NCI-H510A treated with DMSO at 0.1 percent for 48 hours (cell line): Measurements from ENCODE around the gene TPM1.
A peak's percentile ranks its signal among the peaks of the same experiment; 100 is the strongest.

Experiments
- DNase-seq: peaks from one replicate; lab custom pipeline; 2025; lab: John Stamatoyannopoulos, UW

Gene TPM1

DNA sequence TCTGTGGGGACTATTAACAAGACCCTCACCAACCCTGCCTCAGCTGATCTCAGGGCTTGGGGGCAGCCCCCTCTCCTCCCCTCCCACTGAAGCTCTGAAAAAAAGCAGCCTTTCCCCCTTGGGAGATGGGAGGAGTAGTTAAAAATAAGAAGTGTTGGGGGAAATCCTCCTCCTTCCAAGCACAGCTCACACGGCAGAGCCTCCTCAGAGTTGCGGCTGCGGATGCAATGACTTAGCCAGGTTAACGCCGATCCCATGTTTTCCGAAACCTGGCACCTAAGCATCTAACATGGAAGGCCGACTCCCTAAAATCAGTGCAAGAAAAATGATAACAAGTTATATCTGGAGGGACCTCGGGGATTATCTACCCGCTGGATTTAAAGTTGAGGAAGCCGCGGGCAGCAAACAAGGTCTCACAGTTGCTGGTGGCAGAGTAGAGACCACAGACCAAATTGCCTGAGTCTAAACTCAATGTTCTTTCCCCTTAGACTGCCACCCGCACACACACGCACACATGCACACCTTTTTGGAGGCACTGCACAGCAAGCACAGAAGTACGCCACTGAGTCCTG, 1.1 kb upstream of the TPM1 start:
- DNase-seq, result no peak

DNA sequence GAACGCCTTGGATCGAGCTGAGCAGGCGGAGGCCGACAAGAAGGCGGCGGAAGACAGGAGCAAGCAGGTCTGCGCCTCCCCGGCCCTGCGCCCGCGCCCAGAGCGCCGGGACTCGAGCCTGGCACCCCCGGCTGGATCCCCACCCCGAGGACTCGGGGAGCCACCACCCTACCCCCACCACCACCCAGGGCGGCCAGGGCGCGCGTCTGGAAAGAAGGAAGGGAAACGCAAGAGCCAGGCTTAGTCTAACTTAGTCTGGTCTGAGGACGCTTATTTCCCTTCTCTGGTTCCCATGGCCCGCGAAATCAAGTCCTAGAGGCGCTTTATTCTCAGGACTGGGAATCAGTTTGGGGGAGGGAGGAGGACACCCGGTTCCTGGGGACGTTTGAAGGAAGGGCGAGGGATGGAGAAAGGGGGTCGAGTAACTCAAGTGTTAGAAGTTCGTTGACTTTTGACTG, 359 bp downstream of the TPM1 start:
- peak; percentile 25 for DNase-seq

DNA sequence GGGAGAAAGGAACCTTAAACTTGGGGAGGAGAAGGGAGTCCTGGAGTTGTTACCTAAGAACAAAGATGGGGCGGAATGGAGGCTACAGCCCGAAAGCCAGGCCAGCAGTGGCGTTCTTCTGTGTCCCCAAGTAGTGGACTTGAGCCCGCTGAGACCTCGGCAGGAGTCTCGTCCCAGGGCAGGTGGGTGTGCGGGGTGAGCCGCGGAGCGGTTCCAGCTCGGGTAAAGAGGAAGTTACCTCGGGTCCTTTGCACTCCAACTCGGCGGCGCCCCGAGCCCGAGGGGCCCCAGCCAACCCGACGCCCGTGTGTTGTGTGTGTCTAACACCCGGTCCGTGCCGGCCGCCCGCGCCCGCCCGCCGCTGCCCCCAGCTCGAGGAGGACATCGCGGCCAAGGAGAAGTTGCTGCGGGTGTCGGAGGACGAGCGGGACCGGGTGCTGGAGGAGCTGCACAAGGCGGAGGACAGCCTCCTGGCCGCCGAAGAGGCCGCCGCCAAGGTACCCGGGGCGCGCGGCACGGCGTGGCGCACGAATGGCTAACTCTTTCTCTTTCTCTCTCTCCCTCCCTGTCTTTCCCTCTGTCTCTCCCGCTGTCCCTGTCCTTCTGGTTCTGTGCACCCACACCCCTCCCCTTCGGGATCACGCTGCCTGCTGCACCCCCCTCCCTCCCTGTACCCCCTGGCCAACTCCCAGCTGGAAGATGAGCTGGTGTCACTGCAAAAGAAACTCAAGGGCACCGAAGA, 959 bp downstream of the TPM1 start:
- peak; percentile 25 for DNase-seq

DNA sequence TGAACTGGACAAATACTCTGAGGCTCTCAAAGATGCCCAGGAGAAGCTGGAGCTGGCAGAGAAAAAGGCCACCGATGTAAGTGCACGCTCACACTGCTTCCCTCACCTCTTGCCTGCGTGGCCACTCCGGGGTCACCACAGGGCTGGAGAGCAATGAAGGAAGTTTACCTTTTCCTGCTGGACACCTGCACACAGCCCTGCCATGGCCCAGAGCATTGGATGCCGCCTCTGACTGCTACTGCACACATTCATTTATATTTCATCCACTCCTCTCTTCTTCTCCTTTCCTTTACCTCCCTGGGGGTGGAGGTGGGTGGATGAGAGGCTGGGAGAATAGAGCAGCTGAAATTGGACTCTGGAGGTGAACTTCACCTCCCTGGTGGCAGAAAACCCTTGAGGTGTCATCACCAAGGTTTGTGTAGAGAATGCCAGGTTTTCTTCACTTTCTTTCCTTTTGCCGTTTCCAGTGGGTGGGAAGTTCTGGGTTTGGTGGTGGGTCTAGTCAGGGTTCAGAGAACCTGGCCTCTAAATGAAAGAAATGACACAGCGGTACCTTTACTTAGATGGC, 1.6 kb downstream of the TPM1 start:
- no peak for DNase-seq

DNA sequence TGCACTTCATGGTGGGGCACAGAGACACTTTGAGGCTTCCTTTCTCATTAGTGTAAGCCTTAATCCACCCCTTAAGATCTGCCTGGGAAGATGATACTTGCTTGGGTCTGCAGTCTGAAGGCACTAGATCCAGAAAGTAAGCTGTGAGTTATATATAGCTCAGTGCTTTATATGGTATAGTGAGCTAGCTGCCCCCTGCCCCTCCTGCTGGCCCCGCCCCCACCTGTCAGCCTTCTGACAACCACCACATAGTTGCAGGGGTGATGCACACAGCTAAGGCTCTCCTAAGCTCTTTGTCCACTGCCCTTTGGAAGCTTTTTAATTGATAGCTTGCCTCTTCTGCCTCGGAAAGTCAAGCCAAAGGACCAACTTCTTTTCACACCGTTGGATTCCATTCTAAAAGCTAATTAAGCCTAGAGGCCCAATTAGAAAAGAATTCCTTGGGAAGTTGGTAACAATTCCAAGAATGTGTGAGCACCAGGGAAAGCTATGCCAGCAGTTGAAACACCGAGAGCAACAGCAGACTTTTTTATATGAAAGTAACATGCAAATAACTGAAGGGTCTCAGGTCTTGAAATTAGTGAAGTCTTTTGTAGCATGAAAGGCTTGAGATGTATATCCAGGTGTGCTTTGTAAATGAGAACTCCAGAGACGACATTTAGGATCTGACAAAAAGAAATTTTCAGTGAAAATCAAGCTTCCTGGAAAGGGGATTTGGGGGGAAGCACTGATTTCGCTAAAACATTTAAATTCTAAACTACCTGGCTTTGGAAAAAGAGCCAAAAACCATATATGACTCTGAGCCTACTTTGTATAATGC, 2.3 kb downstream of the TPM1 start:
- no peak for DNase-seq

DNA sequence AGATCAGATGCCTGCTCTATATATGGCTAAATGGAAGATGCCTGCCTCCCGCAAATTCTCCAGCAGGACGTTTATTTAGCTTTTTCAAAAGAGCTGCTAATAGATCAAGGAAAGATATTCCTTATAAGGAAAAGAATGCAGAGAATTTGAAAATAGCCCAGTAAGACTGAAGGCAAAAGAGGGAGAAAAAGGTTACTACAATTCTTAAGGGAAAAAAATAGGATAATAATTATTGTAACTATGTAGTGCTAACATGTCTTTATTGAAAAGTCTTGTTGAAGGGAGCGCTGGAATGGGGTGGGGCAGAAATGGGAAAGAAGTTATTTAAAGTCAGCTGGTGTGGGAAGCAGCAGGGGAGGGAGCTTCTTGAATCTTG, 2.9 kb downstream of the TPM1 start:
- DNase-seq, result no peak

DNA sequence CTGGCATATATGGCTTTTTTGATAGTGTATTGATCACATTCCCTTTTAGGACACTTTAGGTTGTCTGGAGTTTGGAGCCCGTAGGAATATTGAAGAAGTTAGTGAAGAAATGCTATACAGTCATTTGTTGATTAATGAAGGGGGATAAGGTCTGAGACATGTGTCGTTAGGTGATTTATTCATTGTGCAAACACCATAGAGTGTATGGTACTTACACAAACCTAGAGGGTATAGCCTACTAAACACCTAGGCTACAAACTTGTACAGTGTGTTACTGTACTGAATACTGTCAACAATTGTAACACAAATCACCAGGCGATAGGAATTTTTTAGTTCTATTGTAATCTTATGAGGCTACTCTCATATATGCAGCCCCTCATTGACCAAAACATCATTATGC, 3.3 kb downstream of the TPM1 start:
- DNase-seq, result no peak

DNA sequence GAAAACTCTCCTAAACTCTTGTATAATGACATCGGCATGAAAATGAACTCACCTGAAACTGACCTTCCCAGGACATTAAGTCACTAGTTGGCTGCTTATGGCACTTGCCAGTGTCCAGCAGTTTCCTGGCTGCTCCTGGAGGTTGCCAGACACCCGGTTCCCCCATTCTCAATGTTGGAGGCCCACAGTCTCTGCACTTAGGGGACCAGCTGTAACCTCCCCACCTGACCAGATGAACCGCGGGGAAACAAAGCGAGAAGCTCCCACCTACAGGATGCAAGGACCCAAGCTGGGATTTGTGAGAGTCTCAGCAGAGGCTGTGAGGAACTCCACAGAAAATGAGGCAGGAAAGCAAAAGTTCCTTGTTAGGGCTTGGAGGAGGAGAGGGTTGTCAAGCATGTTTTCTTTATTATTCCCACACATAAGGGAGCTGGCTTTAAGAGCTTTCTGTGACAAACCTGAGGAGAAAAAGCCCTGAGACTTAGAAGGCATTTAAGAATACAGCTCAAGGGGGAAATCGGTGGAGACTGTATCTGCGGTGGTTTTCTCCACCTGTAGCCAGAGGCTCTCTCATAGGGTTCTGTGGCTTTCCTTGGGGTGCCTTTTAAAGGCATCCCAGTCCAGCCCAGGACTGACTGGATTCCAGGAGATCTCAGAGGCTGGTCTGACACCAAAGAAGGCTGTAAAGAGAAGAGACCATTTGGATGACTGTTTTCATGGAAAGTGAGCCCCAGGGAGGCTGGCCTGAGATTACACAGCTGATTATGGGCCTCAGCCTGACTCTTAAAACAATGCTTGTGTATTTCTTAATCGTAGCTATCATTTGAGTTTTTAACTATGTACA, 4.6 kb downstream of the TPM1 start:
- DNase-seq, result no peak

DNA sequence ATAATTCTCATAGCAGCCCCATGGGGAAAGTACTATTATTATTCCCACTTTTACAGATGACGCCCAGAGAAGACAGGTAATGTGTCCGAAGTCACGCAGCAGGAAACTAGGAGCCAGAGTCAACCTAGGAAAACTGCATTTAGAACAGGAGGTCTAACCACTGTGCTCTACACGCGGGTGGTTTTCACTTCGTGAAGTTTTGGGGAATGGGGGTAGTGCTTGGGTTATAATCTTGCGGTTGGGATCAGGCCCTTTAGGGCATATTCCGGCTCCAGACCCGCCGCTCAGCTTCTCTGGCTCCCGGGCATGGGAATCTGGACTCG, 5.2 kb downstream of the TPM1 start:
- DNase-seq, result no peak

DNA sequence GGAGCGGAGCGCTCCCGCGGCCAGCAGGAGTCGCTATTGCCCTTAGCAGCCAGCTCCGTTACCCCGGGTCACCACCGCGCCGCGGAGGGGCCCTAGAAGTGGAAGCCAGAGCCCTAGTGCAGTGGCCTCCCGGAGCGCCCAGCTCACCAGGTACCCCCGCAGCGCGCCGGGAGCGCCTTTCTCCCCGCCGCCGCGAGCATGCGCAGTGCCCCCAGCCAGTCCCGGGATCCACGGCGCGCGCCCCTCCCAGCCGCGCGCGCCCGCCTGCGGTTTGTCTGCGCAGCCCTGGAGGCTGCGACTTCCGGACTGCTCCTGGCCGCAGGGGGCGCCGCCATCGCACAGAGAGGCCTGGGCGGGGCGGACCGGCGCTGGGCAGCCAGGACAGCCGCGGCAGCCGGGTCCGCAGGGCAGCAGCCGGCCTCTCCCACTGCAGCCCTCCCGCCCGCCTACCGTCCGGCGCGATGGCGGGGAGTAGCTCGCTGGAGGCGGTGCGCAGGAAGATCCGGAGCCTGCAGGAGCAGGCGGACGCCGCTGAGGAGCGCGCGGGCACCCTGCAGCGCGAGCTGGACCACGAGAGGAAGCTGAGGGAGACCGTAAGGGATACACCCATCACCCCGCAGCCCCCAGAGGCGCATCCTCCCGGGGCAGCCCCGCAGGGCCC, 5.7 kb downstream of the TPM1 start:
- peak; percentile 81 for DNase-seq

DNA sequence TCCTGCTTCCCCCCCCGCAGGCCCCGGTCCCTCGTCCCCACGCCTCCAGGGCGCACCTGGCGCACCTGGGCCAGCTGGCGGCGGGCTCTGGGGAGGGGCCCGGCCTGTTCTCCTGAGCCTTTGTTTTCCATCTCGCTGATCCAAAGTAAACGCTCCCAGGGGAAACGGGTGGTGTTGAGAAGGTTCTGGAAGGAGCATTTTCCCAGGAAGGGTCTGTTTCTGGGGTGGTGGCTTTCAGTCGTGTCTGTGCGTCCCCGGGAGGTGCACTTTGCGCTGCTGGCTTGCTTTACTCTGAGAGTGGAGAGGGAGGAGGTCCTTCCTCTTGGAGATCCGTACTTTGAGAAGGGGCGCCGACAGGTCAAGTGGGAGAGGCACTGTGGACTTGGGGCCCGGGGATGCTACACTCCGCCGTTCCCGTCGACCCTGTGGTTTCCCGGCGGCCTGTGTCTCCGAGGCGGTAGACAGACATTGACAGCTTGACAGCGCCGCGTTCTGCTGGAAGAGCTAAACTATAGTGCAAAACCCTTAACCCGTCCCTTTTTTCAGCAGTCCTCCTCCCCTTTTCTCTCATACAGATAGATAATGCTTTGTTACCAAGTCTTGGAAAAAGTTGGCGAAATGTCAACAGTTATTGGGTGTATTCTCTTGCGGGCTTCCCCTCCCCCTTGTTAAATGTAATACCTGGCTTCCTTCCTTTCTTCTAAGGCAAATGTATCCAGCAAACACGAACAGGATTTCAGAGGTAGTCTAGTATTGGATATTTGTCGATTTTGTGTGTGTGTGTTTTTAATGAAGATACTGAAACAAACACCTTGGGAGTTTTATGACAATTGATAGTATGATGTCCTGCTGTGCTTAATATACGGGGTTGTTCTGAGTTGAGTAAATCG, 6.5 kb downstream of the TPM1 start:
- peak; percentile 23 for DNase-seq

DNA sequence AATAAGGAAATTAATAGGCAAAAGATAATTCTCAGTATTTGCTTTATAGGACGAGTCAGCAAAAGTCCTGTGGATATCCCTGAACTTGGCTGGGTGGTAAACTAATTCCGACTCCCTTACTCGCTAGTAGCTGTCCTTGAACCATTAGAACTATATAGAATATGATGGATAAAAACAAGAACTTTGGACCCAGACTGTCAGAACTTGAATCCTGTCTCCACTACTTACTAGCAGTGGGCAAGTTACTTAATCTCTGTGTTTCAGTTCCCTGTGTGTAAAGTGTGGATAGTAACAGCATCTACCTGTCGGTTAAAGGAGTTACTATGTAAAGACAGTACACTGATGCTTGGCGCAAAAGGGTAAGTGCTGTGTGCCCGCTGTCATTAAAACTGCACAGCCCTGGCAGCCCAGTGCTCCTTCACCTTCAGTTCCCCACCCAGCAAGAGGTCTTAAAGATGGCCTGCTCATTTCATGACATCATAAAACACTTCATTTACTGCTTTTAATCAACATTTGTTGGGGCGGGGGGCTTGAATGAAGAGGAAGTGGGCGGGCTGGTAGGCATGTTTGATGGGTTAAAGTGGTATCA, 7.3 kb downstream of the TPM1 start:
- DNase-seq, result no peak

DNA sequence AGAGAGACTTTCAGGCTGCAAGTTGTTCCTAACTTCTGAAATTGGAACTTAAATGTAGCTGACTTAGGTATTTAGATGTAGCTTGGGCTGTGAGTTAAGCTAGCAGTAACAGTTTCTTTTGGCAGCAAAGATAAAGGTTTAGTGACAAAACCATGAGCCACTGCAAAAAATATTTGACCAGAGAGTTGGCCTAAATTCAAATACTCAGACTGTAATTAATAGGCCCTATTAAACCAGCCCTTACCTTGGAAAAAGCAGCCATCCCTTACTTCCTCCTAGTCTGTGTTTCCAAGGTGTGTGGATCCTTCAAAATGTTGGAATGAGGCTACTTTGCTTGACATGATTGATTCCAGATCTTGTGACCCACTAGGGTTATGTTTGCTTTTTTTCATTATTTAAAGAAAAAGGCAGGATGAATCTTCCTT, 8.2 kb downstream of the TPM1 start:
- DNase-seq, result no peak

DNA sequence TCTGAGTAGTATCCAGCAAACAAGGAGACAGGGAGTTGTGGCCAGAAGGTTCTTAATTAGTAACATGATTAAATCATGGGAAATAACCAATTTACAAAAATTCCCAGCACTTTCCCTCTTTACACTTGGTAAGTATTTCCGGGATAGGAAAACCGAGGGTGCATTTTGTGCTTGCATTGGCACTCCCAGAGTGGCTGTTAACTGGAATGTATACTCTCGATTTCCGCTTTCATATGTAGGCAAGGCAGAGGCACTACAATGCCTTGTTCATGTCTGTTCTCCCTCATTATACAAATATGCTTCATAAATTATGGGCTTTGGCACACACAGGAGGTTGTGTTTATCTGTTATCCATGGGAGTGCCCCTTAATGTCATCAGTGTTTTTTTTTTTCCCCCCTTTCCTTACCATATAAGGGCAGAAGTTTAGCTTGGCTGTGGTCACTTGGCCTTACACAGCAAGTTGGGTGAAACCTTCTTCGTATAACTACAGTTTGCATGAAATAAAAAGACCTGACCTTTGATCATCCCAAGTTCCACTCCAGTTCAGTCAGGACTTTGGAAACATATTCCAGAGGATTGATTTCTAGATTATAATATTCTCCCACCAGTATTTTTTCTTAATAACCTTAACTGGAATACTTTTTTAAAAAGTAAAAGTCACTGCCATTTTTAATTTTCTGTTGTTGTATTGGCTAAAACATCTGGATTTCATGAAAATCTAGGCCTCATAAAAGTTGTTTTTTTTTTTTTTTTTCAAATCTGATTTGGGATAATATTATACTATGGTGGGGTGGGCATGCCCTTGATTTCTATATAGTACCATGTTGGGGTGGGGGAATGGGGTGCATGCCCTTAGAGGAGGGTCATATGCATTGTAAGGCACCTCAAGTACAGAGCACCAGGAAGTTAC, 8.9 kb downstream of the TPM1 start:
- peak; percentile 37 for DNase-seq

DNA sequence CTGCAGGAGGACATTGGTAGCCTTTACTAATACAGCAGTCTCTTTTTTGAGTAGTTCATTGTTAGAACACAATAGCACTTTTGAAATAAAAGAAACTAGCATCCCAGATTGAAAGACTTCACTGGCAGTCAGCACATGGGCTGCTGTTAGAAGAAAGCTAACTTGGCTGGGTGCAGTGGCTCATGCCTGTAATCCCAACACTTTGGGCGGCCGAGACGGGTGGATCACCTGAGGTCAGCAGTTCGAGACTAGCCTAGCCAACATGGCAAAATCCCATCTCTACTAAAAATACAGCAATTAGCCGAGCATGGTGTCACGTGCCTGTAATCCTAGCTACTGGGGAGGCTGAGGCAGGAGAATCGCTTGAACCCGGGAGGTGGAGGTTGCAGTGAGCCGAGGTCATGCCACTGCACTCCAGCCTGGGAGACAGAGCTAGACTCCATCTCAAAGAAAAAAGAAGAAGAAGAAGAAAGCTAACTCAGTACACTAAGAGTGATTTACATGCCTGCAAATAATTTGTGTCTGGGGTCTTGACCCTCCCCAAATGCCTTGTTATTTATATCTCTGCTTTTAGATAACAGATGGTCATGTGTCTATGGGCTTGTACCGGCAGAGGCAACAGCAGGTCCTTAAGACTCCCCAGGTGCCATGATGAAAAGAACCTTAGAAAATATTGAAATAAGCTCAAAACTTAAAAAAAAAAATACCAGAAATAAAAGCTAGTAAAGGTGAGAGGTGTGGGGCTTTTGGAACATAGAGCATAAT, 9.7 kb downstream of the TPM1 start:
- DNase-seq, result no peak

DNA sequence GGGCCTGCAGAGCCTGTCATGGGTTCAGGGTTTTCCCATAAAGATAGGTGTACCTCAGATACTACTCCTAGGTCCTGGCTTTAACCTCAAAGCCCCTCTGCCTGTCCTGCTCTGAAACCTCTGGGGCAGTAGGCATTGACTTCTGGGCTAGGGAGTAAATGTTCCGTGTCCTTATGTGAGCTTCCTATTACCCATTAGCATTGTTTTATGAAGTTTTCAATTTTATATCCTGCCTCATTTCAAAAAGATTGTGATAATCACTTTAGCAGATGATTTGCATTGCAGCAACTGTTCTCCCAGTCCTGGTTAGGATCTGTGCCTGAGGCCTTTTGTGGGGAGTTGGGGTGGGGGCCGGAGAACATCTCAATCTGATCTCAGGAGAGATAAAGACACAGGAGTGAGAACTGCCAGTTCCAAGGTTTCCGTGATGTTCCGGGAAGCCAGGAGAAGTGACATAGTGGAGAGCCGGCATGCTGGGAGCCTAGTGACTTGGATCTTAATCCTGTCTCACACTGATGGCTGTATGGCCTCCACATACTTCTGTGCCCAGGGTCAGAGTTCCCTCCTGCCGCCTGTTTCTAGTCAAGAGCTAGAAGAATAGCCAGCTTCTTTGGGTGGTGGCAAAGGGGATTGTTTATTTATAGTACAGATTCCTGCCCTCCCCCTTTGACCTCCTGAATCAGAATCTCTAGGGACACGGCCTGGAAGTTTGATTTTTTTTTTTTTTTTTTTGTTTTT, 10.6 kb downstream of the TPM1 start:
- DNase-seq, result no peak

DNA sequence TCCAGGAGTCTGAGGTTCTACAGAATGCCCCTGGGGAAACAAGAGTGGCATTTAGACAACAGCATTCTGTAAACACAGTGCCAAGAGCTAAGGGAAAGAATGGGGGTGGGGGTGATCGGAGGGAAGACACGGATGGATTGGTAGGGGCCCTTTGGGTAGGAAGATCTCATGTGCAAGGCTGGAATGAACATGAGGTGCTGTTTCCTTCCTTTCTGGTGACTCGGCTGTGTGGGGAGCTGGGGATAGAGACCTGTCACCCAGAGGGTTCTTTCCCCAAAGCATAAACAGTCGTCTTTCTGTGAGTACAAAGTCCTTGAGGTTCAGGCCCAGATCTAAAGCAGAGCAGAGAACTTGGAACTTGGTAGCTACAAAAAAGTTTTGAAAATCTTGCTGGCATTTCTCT, 11.7 kb downstream of the TPM1 start:
- DNase-seq, result no peak
